Mucosa of stomach (tissue), 1 donor: ENCODE data around the gene ALKBH8.
"Not testable (repeated sequence)": the region's sequence is repeated elsewhere in the genome, so short reads cannot be mapped to it uniquely, and the experiment has no call there.

Experiments
- H3K27me3 ChIP-seq: one replicate; pipeline ENCODE4 v1.7.0; 2013; ENCODE audit warnings: mild to moderate bottlenecking, low read length; ENCODE audit not compliant: control insufficient read depth, insufficient read depth
- H3K36me3 ChIP-seq: one replicate; pipeline ENCODE4 v1.7.0; 2013; ENCODE audit warnings: low read length; ENCODE audit not compliant: control insufficient read depth, insufficient read depth
- H3K4me1 ChIP-seq: one replicate; pipeline ENCODE4 v1.7.0; 2013; ENCODE audit warnings: mild to moderate bottlenecking, low read length; ENCODE audit not compliant: control insufficient read depth, insufficient read depth
- H3K4me3 ChIP-seq: one replicate; pipeline ENCODE4 v1.7.0; 2013; ENCODE audit warnings: low read length
- H3K9ac ChIP-seq: one replicate; pipeline ENCODE4 v1.7.0; 2013; ENCODE audit warnings: mild to moderate bottlenecking, low read length, moderate library complexity
- H3K9me3 ChIP-seq: one replicate; pipeline ENCODE4 v1.7.0; 2013; ENCODE audit warnings: mild to moderate bottlenecking, low read length, moderate library complexity; ENCODE audit not compliant: control insufficient read depth
- donor health status: Pancreatic carcinoma.

ALKBH8 gene

DNA sequence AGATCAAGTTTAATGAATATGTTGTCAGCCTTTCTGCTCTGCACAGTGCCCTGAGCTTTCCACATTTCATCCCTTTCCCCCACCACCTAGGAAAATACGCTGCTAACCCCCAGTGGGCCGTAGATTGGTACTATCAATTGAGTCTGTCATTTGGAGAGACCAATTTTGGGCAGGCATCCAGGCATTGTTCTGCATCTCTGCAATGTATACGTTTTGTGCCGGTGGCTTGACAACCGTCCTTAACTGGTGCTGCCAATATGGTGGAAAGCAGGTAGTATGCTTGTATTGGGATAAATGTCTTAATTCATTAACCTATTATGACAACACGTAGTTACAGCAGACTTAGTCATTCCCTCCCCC, 26.7 kb upstream of the ALKBH8 start:
- Histone ChIP-seq H3K27me3 (peaks cover 49% of the 10 kb centered on the region), H3K9me3 (no peaks in the 10 kb centered on the region), H3K4me1 (peaks cover 4% of the 10 kb centered on the region), H3K36me3 (no peaks in the 10 kb centered on the region), H3K9ac (no peak overlapping the region), H3K4me3 (no peak overlapping the region)

DNA sequence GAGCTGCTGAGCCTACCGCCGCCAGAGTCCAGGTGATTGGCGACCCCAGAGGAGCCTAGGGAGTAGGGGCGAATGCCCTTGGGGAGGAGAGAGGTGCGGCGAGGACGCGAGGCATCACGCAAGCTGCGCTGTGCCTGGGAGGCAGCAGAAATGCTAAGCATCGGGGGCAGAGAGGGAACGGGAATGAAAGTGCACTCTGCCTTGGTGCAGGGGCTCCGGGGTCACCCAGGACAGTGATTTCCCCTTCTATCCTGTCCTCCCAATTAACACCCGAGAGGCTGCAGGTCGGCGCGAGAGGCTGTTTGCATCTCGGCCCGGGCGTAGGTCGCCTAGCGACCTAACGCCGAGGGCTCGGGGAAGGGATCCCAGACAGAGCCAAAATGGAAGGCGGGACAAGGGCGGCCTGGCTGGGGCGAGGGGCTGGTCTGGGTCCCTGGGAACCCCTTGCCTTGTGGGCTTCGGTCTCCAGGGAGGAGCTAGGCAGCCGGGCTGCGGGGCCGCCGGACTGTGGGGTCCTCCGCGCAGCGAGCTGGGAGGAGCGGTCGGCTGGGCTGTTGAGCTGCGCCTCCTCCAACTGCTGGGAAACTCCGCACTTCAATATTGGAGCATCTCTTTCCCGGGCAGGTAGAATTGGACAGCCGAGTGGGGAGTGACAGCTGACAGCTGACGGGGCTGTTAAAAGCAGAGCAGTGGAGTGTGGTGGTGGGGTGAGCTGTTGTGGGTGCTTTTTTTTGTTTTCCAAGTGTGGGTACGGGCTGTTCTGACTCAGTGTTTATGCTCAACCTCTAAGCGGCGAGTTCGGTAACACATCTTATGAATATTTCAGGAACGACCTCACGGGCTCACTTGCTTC, 26.1 kb upstream of the ALKBH8 start:
- peak overlapping the region; percentile 5 for H3K9ac ChIP-seq
- peaks cover 49% of the 10 kb centered on the region for H3K27me3 ChIP-seq
- peaks cover 4% of the 10 kb centered on the region for H3K4me1 ChIP-seq
- peak overlapping the region; percentile 33 for H3K4me3 ChIP-seq
- no peaks in the 10 kb centered on the region for H3K36me3 ChIP-seq
- H3K9me3 ChIP-seq = no peaks in the 10 kb centered on the region

DNA sequence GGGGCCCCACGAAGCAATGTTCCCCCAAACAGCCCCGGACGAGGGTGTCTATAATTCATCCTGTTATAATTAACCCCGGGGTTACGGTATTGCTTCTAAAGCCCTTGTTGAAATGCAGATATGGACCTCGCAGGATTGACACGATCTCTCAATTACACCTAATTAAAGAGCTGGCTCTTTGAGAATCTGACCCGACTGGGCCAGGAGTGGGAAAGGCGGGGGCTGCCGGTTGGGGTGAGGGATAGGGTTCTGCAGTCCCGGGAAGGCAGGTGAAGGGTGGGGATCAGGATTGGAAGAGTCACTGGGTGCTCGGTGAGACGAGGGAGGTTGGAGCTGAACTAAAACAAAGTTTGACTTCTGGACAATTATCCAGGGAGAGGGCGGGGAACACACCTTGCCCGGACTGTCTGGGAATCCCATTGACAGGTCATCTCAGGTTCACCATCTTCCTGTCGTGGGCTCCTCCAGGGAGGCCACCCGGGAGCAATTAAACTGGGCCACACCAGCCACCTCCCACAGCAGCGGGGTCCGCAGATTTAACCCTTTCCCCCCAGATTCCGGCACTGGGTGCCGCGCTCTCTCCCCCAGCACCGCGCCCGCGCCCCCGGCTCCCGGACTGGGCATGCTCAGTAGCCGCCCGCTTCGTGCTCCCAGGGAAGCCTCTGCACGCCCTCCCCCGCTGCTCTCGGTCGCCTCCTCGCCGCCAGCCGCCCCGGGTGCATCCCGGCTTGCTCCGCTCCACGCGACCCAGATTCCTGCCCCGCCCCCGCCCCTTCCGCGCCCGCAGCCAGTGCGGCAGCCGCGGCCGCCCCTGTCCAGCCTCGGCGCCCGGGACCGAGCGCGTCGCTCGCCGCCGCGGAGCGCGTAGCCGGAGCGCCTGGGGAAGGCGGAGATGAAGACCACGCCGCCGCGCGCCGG, 25.2 kb upstream of the ALKBH8 start, which contains the start of gene ELMOD1:
Gene ELMOD1 (plus strand): TSS at position 688 of the 918 bp plus-strand sequence. CDS start 27,043 bp downstream, outside the sequence.
- Histone ChIP-seq H3K9me3 (no peaks in the 10 kb centered on the region), H3K4me3 (peak within 1 kb of the TSS; percentile 33)

DNA sequence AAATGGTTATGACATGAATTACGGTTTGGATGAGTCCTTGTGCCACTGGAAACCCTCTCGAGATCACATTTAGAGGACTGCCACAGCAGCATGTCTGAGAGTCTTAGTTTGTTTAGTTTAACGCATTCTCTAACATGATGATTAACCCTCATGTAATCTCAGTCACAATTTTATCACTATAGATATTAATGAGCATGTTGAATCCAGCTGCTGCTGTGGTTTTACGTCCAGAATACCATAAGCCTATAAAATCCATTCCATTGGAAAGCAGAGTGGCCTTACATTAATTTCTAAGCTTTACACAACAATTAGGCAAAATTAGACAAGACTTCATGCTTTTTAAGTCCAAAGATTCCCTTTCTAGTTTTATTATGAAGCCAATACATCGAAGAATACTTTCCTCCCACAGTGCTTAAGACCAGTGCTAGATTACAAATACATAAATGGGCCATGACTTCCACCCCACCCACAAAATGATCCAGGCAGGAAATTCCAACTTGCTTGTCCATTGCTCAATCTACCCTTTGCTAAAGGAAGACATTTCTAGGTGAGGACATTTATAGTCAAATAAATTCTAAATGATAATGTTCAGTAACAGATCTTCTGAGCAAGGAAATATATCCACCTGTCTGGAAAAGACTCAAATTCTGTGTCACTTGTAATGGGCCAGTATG, 21.9 kb upstream of the ALKBH8 start:
- Histone ChIP-seq H3K9me3 (no peaks in the 10 kb centered on the region), H3K4me3 (no peak overlapping the region), H3K36me3 (no peaks in the 10 kb centered on the region), H3K9ac (no peak overlapping the region), H3K27me3 (peaks cover 37% of the 10 kb centered on the region), H3K4me1 (peaks cover 4% of the 10 kb centered on the region)

More for the DNA sequence above, 25.2 kb upstream of the ALKBH8 start, which contains the start of gene ELMOD1:
- H3K4me1 ChIP-seq = peaks cover 4% of the 10 kb centered on the region
- H3K36me3 ChIP-seq = no peaks in the 10 kb centered on the region
- H3K27me3 ChIP-seq = peaks cover 49% of the 10 kb centered on the region
- peak within 1 kb of the TSS; percentile 5 for H3K9ac ChIP-seq

DNA sequence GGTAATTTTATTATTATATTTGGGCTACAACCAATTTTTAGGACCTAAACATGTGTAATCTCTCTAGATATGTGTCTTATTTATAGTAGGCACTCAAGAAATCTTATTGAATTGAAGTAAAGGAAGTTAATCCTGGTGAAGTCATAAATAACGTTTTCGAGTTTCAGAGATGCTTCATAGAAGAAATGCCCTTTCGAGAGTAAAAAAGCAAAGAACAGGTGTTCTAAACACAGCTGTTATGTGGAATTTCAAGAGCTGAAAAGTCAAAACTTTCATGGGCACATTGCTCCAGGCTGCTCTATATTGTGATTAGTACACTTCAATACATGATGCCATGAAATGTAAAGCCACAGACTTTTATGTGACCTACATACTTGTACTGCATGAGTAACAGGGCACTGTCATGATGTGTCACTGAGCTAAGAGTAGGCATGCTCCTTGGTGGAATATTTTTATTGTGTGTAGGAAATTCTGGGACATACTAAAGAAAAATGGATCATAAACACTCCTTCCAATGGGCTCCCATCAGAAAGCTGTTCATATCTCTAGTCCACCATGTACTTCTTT, 18.2 kb upstream of the ALKBH8 start:
- Histone ChIP-seq H3K4me1 (no peaks in the 10 kb centered on the region), H3K9me3 (no peaks in the 10 kb centered on the region), H3K27me3 (peaks cover 11% of the 10 kb centered on the region), H3K9ac (no peak overlapping the region), H3K36me3 (no peaks in the 10 kb centered on the region), H3K4me3 (no peak overlapping the region)

DNA sequence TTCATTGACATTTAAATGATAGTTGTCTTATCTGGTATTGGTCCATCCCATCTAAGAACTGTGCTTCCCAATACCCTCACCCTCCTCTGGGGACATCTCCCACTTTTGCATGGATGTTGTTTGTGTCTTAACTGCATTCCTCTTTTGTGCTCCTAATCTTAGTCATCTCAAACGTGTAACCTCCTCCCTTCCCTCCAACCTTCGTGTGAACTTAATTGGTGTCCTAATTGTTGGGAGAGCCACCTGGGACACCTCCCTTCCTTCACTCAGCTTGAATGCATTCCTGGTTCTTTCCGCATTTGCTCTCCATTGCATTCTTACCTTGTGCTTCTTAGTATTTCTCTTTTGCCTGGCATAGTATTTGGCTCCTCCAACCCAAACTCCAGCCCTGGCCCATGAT, 15.6 kb upstream of the ALKBH8 start:
- Histone ChIP-seq H3K4me1 (no peaks in the 10 kb centered on the region), H3K36me3 (no peaks in the 10 kb centered on the region), H3K27me3 (no peaks in the 10 kb centered on the region), H3K9ac (no peak overlapping the region), H3K9me3 (no peaks in the 10 kb centered on the region), H3K4me3 (no peak overlapping the region)

DNA sequence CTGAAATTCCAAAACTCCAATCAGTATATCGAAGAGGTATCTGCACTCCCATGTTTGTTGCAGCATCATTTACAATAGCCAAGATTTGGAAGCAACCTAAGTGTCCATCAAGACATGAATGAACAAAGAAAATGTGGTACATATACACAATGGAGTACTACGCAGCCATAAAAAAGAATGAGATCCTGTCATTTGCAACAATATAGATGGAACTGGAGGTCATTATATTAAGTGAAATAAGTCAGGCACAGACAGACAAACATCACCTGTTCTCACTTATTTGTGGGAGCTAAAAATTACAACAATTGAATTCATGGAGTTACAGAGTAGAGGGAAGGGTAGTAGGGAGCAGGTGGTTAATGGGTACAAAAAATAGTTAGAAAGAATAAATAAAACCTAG, 13.6 kb upstream of the ALKBH8 start:
- not testable (repeated sequence) for H3K9me3 ChIP-seq, H3K27me3 ChIP-seq, H3K4me3 ChIP-seq, H3K36me3 ChIP-seq, H3K9ac ChIP-seq, H3K4me1 ChIP-seq

DNA sequence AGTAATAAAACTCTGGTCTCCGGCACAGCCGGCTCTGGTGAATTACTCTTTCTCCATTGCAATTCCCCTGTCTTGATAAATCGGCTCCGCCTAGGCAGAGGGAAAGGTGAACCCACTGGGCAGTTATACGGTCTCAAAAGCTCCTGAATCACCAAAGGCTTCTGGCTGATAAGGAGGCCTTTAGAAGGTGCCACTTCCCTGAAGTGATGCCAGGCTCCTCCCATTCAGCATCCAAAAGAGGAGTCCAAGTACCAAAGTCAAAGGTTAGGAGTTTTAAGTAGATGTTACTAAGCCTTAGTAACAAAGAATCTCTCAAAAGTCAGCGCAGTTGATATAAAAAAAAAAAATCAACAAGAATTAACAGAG, 11.8 kb upstream of the ALKBH8 start:
- no peaks in the 10 kb centered on the region for H3K36me3 ChIP-seq
- H3K27me3 ChIP-seq = no peaks in the 10 kb centered on the region
- H3K4me1 ChIP-seq = no peaks in the 10 kb centered on the region
- H3K9me3 ChIP-seq = no peaks in the 10 kb centered on the region
- no peak overlapping the region for H3K9ac ChIP-seq
- H3K4me3 ChIP-seq = no peak overlapping the region

DNA sequence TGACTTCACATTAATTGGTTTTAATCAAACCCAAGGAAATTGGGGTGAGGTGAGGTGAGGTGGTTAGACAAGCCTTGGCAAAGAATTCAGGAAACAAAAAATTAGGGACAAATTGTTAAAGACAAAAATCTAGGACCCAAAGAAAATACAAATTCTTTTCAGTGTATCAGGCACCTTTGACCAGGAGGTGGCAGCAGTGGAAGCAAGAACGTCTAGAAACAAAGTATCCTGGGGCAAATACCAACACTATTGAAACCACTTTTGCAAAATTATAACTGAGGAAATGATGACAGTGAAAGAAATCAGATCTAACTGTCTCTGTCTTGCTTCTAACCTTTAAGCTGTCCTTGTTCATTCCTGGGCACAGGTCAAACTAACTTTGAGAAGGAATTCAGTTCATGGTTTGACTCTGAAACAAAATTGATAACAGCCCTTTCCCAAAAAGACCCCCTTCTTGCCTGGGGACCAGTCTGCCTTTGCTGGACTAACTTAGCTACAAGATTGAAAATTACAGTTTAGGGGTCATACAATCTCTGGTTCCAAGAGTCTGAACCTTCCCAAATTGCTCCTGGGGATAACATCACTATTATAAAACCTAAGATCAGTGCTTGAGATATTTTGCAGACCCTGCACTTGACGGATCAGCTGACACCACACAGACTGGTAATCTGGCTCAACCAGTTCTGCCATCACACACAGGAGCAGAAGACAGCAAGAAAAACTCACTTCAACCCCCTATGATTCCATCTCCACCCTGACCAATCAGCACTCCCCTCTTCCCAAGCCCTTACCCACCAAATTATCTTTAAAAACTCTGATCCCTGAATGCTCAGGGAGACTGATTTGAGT, 11.2 kb upstream of the ALKBH8 start:
- not testable (repeated sequence) for H3K9me3 ChIP-seq, H3K4me3 ChIP-seq, H3K27me3 ChIP-seq, H3K36me3 ChIP-seq, H3K9ac ChIP-seq, H3K4me1 ChIP-seq

DNA sequence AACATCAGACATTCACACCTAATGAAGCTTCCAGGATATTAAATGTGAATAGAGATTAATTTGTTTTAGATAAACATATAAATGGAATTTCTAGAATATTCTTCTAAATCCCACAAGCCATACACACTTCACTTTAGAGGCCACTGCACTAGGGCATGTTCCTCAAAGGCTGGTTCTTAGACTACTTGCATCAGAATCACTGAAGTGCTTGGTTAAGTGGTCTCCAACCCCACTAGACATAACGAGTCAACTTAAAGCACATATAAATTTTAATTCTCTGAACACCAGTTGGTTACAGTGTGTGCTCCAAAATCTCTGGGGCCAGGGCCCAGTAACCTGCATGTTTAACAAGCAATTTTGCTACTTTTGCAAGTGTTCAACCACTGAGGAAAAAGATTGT, 7.9 kb upstream of the ALKBH8 start:
- no peak overlapping the region for H3K9ac ChIP-seq
- no peaks in the 10 kb centered on the region for H3K9me3 ChIP-seq
- no peaks in the 10 kb centered on the region for H3K36me3 ChIP-seq
- H3K4me1 ChIP-seq = no peaks in the 10 kb centered on the region
- H3K27me3 ChIP-seq = no peaks in the 10 kb centered on the region
- H3K4me3 ChIP-seq = no peak overlapping the region

DNA sequence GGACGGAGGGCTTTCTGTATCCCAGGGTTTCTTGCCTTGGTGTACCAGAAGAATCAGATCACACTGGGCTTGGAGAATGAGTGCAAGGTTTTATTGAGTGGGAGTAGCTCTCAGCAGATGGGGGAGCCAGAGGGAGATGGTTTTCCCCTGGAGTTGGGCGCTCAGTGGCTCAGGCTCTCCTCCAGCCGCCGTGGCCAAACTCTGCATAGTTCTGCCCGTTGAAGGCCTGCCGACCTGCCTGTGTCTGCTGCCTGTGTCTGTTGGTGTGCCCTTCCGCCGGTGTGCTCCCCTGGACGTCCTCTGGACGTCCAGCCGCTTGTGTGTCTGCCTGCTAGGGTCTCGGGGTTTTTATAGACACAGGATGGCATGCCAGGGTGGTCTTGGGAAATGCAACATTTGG, 4.5 kb upstream of the ALKBH8 start:
- Histone ChIP-seq H3K36me3 (no peaks in the 10 kb centered on the region), H3K9me3 (no peaks in the 10 kb centered on the region), H3K4me1 (no peaks in the 10 kb centered on the region), H3K27me3 (no peaks in the 10 kb centered on the region), H3K9ac (no peak overlapping the region), H3K4me3 (no peak overlapping the region)
